Dedifferentiated amniotic fluid mesenchymal stem cell (primary cell): ENCODE results near the gene SPATA12.

Experiments
- DNase-seq: peaks from one replicate; pipeline ENCODE4 v3.0.0-alpha.2; 2016; ENCODE audit errors: extremely low spot score

The SPATA12 gene

DNA sequence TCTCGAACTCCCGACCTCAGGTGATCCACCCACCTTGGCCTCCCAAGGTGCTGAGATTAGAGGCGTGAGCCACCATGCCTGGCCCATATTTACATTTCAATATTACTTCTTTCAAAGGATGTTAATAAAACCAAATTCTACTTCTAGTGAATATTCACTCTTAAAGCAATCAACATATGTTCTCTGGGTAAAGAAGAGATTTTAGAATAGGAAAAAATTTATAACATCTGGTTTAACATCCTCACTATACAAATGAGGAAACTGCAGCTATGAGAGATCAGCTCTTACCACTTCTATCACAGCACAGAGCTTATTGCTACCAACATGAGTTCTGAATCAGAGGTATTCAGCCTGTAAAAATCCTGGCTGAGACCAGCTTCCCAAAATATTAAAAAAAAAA lies 56.0 kb downstream of the SPATA12 start:
- DNase-seq: no peak

DNA sequence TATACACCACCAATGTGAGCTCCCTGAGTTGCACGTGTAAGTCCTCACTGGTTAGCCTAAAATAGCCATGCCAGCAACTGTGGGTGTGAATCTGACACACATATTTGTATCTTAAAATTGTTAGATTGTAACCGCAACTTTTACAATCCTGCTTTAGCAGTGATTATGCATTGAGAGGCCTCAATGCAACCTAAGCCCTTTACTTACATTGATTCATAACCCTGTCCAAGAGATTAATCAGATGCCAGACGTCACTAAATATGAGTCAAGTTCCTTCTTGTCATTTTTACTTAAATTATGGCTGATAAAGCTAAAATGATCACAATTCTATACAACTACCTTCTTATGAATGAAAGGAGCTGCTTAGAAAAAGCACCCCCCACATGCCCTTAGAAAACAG lies 57.8 kb downstream of the SPATA12 start:
- no peak for DNase-seq

DNA sequence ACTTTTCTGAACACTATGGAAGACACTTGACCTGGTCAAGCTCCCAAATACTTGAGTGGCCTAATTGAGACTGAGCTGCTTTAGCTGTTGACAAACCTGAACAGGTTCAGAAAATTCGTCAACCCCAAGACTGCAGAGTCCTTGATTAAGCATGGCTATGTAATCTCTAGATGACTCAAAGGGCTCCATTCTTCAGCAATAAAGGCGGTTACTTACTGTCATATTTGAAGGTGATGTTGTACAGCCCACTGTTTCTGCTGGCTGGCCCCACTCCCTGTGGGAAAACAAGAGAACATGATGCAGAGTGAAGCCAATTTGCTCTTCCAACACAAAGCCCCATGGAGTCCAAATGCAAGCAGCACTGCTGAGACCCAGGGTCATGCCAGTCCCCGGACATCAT lies 59.6 kb downstream of the SPATA12 start:
- DNase-seq: no peak

DNA sequence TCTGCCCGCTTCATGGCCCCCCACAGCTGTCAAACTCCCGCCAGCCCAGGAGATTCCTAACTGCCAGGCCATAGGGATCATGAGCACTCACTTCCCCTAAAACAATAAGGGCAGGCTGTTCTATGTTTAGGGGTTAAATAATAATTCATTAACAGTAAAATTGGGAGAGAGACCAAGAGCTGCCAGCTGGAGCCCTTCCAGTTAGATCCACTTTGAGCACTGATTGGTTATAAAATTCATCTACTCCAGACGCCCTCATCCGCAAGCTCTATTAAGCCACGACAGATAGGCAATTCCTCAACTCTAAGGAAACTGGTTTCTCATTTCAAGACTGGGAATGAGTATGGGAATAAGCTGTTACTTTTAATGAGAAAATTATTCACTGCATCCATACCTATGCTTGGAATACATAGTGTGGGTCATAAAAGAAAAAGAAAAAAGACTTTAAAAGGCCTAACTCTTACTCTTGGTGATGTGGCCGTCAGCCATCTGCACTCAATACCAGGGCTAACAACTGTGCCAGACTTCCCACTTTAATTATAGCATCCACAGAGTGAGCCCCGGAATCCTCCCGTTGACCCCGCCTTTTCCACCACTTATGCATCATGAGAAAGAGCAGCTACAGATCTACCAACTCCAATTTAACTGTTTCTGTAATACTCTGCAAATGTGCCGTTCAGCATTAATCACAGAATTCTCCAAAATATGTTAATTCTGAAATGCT lies 60.1 kb downstream of the SPATA12 start:
- DNase-seq: no peak
